Spleen (tissue), 11 donors: ENCODE data around the gene IVNS1ABP. TPM values are rescaled to one million over a fixed set of nuclear protein-coding genes. Genes with fewer than 3 reads are reported as not detected.

Experiments used
- DNase-seq: peaks from one replicate; pipeline ENCODE4 v3.0.0-alpha.2; 2020
- H3K27ac ChIP-seq, 8 donors: fragments of 200-600 bp; sonication (generic) in 7 of 8; 1 replicate in 4 of 8; 2 replicates in 4 of 8; pipeline versions ENCODE4 v1.5.0 to v1.8.0; 2016 to 2021; ENCODE audit warnings: inconsistent platforms in 4 of 8, mild to moderate bottlenecking in 4 of 8, moderate library complexity in 1 of 8
- H3K27me3 ChIP-seq, 7 donors: fragments of 200-600 bp; sonication (generic) in 6 of 7; replicated peaks in 1 of 7; 1 replicate in 4 of 7; 2 replicates in 3 of 7; pipeline versions ENCODE4 v1.5.0 to v1.8.0; 2016 to 2021; ENCODE audit warnings: inconsistent platforms in 3 of 7, mild to moderate bottlenecking in 1 of 7
- H3K36me3 ChIP-seq, 6 donors: fragments of 200-600 bp; sonication (generic) in 5 of 6; 1 replicate in 4 of 6; 2 replicates in 2 of 6; pipeline versions ENCODE4 v1.5.0 to v1.8.0; 2016 to 2021; ENCODE audit warnings: inconsistent platforms in 2 of 6
- H3K4me1 ChIP-seq, 6 donors: fragments of 200-600 bp; sonication (generic) in 5 of 6; 1 replicate in 3 of 6; 2 replicates in 3 of 6; pipeline versions ENCODE4 v1.5.0 to v1.8.0; 2016 to 2021; ENCODE audit warnings: inconsistent platforms in 3 of 6
- H3K4me3 ChIP-seq, 8 donors: fragments of 200-600 bp; sonication (generic) in 7 of 8; 1 replicate in 4 of 8; 2 replicates in 4 of 8; pipeline versions ENCODE4 v1.5.0 to v1.8.0; 2016 to 2021; ENCODE audit warnings: inconsistent platforms in 4 of 8, mild to moderate bottlenecking in 4 of 8, moderate library complexity in 2 of 8
- H3K9me3 ChIP-seq, 8 donors: fragments of 200-600 bp; sonication (generic) in 7 of 8; 1 replicate in 4 of 8; 2 replicates in 4 of 8; pipeline versions ENCODE4 v1.5.0 to v1.8.0; 2016 to 2021; ENCODE audit warnings: inconsistent platforms in 4 of 8
- POLR2A ChIP-seq, 3 donors: fragments of 450-650 bp; IDR thresholded peaks; one replicate each; pipeline ENCODE4 v1.5.1; 2017; ENCODE audit warnings: antibody characterized with exemption in 3 of 3, mild to moderate bottlenecking in 1 of 3
- POLR2AphosphoS5 ChIP-seq, 3 donors: sonication (generic); formaldehyde crosslinking; IDR thresholded peaks; one replicate each; pipeline ENCODE4 v1.5.1; 2017; ENCODE audit warnings: antibody characterized with exemption in 3 of 3
- WGBS, 5 donors: extraction: QIAGEN DNeasy Blood & Tissue Kit in 3 of 5; methylation state at CpG; one replicate each; pipeline versions ENCODE4 v1.1.5 to v1.1.7; 2013 to 2018; 5-methylcytosine and 5-hydroxymethylcytosine counted together
- intact Hi-C: fragments of 100-400 bp; cut with DNase I; formaldehyde crosslinking; loops from one replicate; pipeline ENCODE4 v1.15.0; 2023; ENCODE audit warnings: low total_unique reads
- polyA plus RNA-seq, 3 donors: library from polyadenylated mRNA; stranded (reverse); fragments of 200-250 nt; gene quantifications; one replicate each; pipeline ENCODE4 v1.2.1, GENCODE V29; 2013
- total RNA-seq, 7 donors: library from RNA; depleted of rRNA in 3 of 7; stranded (reverse); fragments of >200 nt in 3 of 7; fragmentation: NEBNext Ultra II Directional in 4 of 7; extraction: Animal tissue kit (Norgen Biotek cat#: 25700) in 4 of 7; gene quantifications; one replicate each; pipeline versions ENCODE4 v1.1.0 to v1.2.1, GENCODE V29; 2016 to 2021
- TF ChIP-seq, protein P1 (sequence below), 11 experiments: fragments of 200-600 bp in 7 of 11; fragments of 450-650 bp in 4 of 11; sonication (generic) in 4 of 11; IDR thresholded peaks in 8 of 11; conservative IDR thresholded peaks in 3 of 11; 1 replicate in 7 of 11; 2 replicates in 4 of 11; pipeline versions ENCODE4 v1.4.0 to v1.8.0; 2016 to 2021; ENCODE audit warnings: antibody characterized with exemption in 11 of 11, inconsistent platforms in 4 of 11, mild to moderate bottlenecking in 1 of 11
- donor health status: healthy with polysubstance abuse.
- donor health status: DM: no; HTN: no; CAD: no; lungs with moderate emphysema.
- donor health status: DM: no; HTN: no; CAD: no.
- donor health status: Bipolar disorder and iron deficiency.
- donor health status: healthy.
- donor health status: DM: no; HTN: no; CAD: no.
- donor health status: DM: yes; HTN: yes; CAD: no.

Gene IVNS1ABP
- total and polyA plus RNA-seq, 10 donors, result 29.5 to 148 (median 107) TPM

DNA sequence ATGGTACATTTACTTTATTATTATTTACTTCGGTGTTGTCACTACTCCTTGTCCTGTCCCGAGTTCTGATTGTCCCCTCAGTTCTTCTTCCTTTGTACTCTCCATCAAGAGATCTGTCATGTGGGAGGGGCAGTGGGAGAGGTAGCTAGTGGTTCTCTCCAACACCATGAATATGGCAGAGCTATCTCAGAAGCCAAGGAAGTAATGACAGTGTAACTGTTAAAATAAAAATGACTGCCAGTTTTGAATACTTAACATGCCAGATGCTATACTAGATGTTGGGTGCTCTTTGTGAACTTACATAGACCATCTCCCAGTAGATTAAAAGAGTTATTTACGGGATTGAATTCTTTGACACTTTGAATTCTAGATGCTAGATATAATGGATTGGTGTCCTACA is 28.6 kb downstream of the IVNS1ABP start:
- peaks cover 0 to 4% (median 0%) of the 10 kb centered on the region in 6 donors for H3K36me3 ChIP-seq
- TF ChIP-seq POLR2A (IDR thresholded peaks at IDR 0.05) (no peak), POLR2AphosphoS5 (IDR thresholded peaks at IDR 0.05) (no peak)
- TF ChIP-seq, protein P1, sequence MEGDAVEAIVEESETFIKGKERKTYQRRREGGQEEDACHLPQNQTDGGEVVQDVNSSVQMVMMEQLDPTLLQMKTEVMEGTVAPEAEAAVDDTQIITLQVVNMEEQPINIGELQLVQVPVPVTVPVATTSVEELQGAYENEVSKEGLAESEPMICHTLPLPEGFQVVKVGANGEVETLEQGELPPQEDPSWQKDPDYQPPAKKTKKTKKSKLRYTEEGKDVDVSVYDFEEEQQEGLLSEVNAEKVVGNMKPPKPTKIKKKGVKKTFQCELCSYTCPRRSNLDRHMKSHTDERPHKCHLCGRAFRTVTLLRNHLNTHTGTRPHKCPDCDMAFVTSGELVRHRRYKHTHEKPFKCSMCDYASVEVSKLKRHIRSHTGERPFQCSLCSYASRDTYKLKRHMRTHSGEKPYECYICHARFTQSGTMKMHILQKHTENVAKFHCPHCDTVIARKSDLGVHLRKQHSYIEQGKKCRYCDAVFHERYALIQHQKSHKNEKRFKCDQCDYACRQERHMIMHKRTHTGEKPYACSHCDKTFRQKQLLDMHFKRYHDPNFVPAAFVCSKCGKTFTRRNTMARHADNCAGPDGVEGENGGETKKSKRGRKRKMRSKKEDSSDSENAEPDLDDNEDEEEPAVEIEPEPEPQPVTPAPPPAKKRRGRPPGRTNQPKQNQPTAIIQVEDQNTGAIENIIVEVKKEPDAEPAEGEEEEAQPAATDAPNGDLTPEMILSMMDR (IDR thresholded peaks at IDR 0.05 in 8 of 11, conservative IDR thresholded peaks at IDR 0.05 in 3 of 11), result no peak
- no peaks in the 10 kb centered on the region for H3K27me3 ChIP-seq
- H3K27ac ChIP-seq, result no peak overlapping the region
- DNase-seq, result no peak
- no peaks in the 10 kb centered on the region for H3K9me3 ChIP-seq
- H3K4me1 ChIP-seq, result peaks cover 0 to 21% (median 12%) of the 10 kb centered on the region in 6 donors
- WGBS, 5 donors, result 95 to 98% (median 96%) methylated on average over 3 of the region's 3 CpGs
- intact Hi-C loops, result no loop called here
- no peak overlapping the region for H3K4me3 ChIP-seq

DNA sequence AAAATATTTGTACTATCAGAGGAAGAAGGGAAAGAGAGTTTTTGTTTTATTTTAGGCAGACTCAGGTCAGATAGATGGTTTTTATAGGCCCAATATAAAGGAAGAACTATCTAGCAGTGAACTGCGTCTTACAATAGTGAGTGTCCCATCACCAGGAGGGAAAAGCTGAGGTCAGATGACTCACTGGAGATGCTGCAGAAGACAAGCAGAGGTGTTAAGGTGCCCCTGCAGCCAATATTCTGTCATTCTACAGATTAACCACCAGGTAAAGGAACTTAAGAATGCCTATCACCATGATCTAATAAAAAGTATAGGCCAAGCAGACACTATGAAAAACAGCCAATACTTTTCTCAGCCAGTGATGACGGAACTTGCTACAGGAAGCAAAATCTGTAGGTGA is 29.6 kb downstream of the IVNS1ABP start:
- 91 to 95% (median 94%) methylated on average over 2 of the region's 2 CpGs for WGBS, 5 donors
- Histone ChIP-seq H3K9me3 (no peaks in the 10 kb centered on the region), H3K27ac (no peak overlapping the region), H3K4me3 (no peak overlapping the region), H3K27me3 (no peaks in the 10 kb centered on the region), H3K4me1 (peaks cover 0 to 15% (median 9%) of the 10 kb centered on the region in 6 donors), H3K36me3 (no peaks in the 10 kb centered on the region)
- DNase-seq, result no peak
- TF ChIP-seq POLR2A (IDR thresholded peaks at IDR 0.05) (no peak), POLR2AphosphoS5 (IDR thresholded peaks at IDR 0.05) (no peak)
- TF ChIP-seq, protein P1 (IDR thresholded peaks at IDR 0.05 in 8 of 11, conservative IDR thresholded peaks at IDR 0.05 in 3 of 11), result no peak
- intact Hi-C loops, result no loop called here

DNA sequence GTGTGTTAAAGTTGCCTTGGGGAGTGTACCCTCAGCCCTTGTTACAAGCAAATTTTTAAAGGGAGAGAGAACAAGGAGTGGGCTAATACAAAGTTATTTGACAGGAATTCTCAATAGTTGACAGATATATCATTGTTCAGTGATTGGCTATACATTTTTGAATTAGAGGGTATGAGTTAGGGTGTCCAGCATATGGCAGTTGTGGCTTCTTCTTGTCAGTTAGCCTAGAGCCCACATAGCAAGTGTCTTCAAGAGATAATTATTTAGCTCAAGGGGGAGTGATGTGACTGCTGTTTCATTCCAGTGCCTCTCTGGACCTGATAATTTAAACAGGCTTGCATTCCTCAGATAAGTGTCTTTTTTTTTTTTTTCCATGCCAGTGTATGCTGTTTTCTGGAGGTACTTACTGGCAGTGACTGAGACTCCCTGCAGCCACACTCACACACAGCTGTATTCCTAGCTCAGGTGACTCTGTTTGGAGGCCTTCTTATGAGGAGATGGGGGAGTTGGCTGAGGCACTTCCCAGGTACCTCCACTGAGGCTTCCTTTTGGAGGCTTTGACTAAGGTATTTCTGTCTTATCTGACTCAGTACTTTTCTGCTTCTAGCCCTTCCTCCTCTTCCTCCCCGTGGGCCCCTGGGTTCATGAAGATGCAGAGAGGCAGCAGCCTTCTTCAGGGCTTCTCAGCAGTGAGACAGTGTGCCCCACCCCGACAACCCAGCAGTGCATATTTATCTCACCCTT is 32.3 kb downstream of the IVNS1ABP start:
- H3K4me3 ChIP-seq, result no peak overlapping the region
- peaks cover 0 to 15% (median 3%) of the 10 kb centered on the region in 6 donors for H3K36me3 ChIP-seq
- H3K27ac ChIP-seq, result no peak overlapping the region
- 62 to 70% (median 69%) methylated on average over 2 of the region's 2 CpGs for WGBS, 5 donors
- no peaks in the 10 kb centered on the region for H3K4me1 ChIP-seq
- no peaks in the 10 kb centered on the region for H3K27me3 ChIP-seq
- no peaks in the 10 kb centered on the region for H3K9me3 ChIP-seq
- no peak for TF ChIP-seq POLR2A (IDR thresholded peaks at IDR 0.05)
- TF ChIP-seq, protein P1 (IDR thresholded peaks at IDR 0.05 in 8 of 11, conservative IDR thresholded peaks at IDR 0.05 in 3 of 11), result no peak
- TF ChIP-seq POLR2AphosphoS5 (IDR thresholded peaks at IDR 0.05), result no peak
- DNase-seq, result no peak
- intact Hi-C loops, result no loop called here

DNA sequence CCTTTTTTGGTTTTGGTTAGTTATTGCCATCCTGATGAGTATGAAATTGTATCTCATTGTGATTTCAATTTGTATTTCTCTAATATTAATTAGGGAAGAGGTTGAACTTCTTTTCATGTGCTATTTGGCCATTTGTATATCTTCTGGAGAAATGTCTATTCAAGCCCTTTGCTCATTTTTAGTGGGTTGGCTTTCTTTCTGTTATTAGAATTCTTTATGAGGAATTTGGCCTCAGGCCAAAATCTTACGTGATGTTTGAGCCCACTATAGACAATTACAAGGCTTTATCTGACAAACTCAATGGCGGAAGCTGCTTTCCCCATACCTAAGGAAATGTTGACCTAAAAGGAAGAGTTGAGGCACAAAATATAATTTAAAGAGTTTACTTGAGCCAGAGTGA is 32.9 kb downstream of the IVNS1ABP start:
- 84 to 93% (median 88%) methylated on average over 2 of the region's 2 CpGs for WGBS, 5 donors
- H3K9me3 ChIP-seq, result no peaks in the 10 kb centered on the region
- peaks cover 0 to 15% (median 3%) of the 10 kb centered on the region in 6 donors for H3K36me3 ChIP-seq
- H3K4me1 ChIP-seq, result no peaks in the 10 kb centered on the region
- no peak overlapping the region for H3K4me3 ChIP-seq
- DNase-seq, result no peak
- TF ChIP-seq POLR2AphosphoS5 (IDR thresholded peaks at IDR 0.05) (no peak), POLR2A (IDR thresholded peaks at IDR 0.05) (no peak)
- TF ChIP-seq, protein P1 (IDR thresholded peaks at IDR 0.05 in 8 of 11, conservative IDR thresholded peaks at IDR 0.05 in 3 of 11), result no peak
- no peaks in the 10 kb centered on the region for H3K27me3 ChIP-seq
- H3K27ac ChIP-seq, result no peak overlapping the region
- intact Hi-C loops, result no loop called here
